Fibroblast of lung (primary cell): Measurements from ENCODE around the gene HSPH1. TPM values are rescaled to one million over a fixed set of nuclear protein-coding genes. Genes with fewer than 3 reads are reported as not detected.

Experiments
- DNase-seq, 2 donors: peaks; one replicate each; pipeline versions ENCODE4 v3.0.0 to v3.0.0-alpha.2; 2010; ENCODE audit warnings: low read depth in 2 of 2
- H2AFZ ChIP-seq: 2 replicates; pipeline ENCODE4 v1.5.1; 2012; ENCODE audit warnings: low read length, control low read depth, inconsistent platforms
- H3K27ac ChIP-seq: 2 replicates; pipeline ENCODE4 v1.5.1; 2011; ENCODE audit warnings: low read length, control low read depth; ENCODE audit not compliant: insufficient read depth
- H3K27me3 ChIP-seq: 2 replicates; pipeline ENCODE4 v1.5.1; 2011; ENCODE audit warnings: mild to moderate bottlenecking, low read length; ENCODE audit not compliant: control insufficient read depth, insufficient read depth
- H3K36me3 ChIP-seq: 2 replicates; pipeline ENCODE4 v1.5.1; 2011; ENCODE audit warnings: low read length; ENCODE audit not compliant: control insufficient read depth, insufficient read depth
- H3K4me1 ChIP-seq: 2 replicates; pipeline ENCODE4 v1.5.1; 2011; ENCODE audit warnings: low read length; ENCODE audit not compliant: control insufficient read depth, insufficient read depth; ENCODE audit errors: extremely low read depth
- H3K4me2 ChIP-seq: 2 replicates; pipeline ENCODE4 v1.5.1; 2011; ENCODE audit warnings: low read length, control low read depth; ENCODE audit not compliant: insufficient read depth; ENCODE audit errors: extremely low read depth
- H3K4me3 ChIP-seq, 4 experiments: fragments of 200-600 bp in 1 of 4; sonication (generic) in 1 of 4; replicated peaks in 1 of 4; 2 replicates each; pipeline ENCODE4 v1.5.1; 2011 to 2016; ENCODE audit warnings: low read length in 4 of 4, low read depth in 3 of 4, mild to moderate bottlenecking in 3 of 4, control low read depth in 2 of 4, inconsistent platforms in 1 of 4, mixed read lengths in 1 of 4; ENCODE audit not compliant: insufficient read depth in 1 of 4; ENCODE audit errors: control extremely low read depth in 1 of 4
- H3K79me2 ChIP-seq: 2 replicates; pipeline ENCODE4 v1.5.1; 2012; ENCODE audit warnings: mild to moderate bottlenecking, low read length, inconsistent platforms; ENCODE audit not compliant: control insufficient read depth, insufficient read depth
- H3K9ac ChIP-seq: 2 replicates; pipeline ENCODE4 v1.5.1; 2011; ENCODE audit warnings: mild to moderate bottlenecking, low read length, control low read depth; ENCODE audit not compliant: insufficient read depth
- H3K9me3 ChIP-seq: 2 replicates; pipeline ENCODE4 v1.5.1; 2012; ENCODE audit warnings: low read depth, low read length; ENCODE audit not compliant: control insufficient read depth, insufficient read depth
- H4K20me1 ChIP-seq: 2 replicates; pipeline ENCODE4 v1.5.1; 2011; ENCODE audit warnings: low read length; ENCODE audit not compliant: control insufficient read depth, insufficient read depth; ENCODE audit errors: extremely low read depth
- EZH2 ChIP-seq: IDR thresholded peaks from 2 replicates; pipeline ENCODE4 v1.5.1; 2012; ENCODE audit warnings: low read length, control low read depth, mild to moderate bottlenecking; ENCODE audit errors: missing control alignments
- polyA plus RNA-seq, 2 donors: library from polyadenylated mRNA; depleted of rRNA in 1 of 2; stranded (reverse) in 1 of 2; unstranded in 1 of 2; fragments of >200 nt; gene quantifications; 2 replicates each; pipeline ENCODE4 v1.2.1, GENCODE V29; 2011 to 2012; ENCODE audit warnings: missing spikeins in 1 of 2
- total RNA-seq: library from RNA; depleted of rRNA; stranded (reverse); fragments of >200 nt; gene quantifications from 2 replicates; pipeline ENCODE4 v1.2.1, GENCODE V29; 2014
- TF ChIP-seq, protein P1 (sequence below), 2 donors: IDR thresholded peaks in 1 of 2; conservative IDR thresholded peaks in 1 of 2; 1 replicate in 1 of 2; 2 replicates in 1 of 2; pipeline ENCODE4 v1.5.1; 2011 to 2012; ENCODE audit warnings: low read length in 2 of 2, control low read depth in 1 of 2, inconsistent platforms in 1 of 2, low read depth in 1 of 2, mild to moderate bottlenecking in 1 of 2

The HSPH1 gene
- total and polyA plus RNA-seq, 2 donors (not counting 1 experiment from before 2014, with no cell fraction given): 34.4 to 40.6 TPM

DNA sequence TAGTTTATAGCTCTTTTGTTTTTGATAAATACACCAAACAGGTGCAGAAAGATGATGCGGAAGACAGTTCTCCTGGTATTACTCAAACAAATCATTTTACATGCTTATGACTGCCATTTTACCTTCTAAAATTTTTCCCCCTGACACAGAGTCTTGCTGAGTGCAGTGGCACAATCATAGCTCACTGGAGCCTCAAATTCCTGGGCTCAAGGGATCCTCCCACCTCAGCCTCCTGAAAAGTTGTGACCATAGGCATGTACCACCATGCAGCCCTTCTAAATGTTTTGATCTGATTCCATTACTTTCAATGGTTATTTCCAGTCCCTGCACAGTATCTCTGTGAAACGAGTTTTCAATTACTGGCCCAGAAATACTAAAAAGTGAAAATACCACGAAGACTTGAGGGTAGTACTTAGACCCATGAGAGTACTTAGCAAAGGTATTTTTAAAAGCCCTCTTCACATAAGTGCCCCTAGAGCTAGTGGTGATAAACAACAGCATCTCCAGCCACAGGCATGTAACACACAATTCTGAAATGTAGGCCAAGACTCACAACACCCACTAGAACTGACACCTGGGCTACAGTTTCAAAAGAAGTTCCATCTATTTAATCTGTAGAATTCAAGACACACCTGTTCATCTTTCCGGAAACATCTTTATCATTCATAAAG is 11.3 kb downstream of the HSPH1 start:
- Histone ChIP-seq H3K27me3 (no peaks in the 10 kb centered on the region), H3K4me3 (no peak overlapping the region), H3K79me2 (peaks cover 3% of the 10 kb centered on the region), H3K4me2 (no peak overlapping the region), H3K9me3 (no peaks in the 10 kb centered on the region), H3K27ac (no peak overlapping the region), H3K36me3 (peaks cover 3% of the 10 kb centered on the region), H3K9ac (no peak overlapping the region), H3K4me1 (no peaks in the 10 kb centered on the region), H2AFZ (no peak overlapping the region), H4K20me1 (no peaks in the 10 kb centered on the region)
- TF ChIP-seq, protein P1, sequence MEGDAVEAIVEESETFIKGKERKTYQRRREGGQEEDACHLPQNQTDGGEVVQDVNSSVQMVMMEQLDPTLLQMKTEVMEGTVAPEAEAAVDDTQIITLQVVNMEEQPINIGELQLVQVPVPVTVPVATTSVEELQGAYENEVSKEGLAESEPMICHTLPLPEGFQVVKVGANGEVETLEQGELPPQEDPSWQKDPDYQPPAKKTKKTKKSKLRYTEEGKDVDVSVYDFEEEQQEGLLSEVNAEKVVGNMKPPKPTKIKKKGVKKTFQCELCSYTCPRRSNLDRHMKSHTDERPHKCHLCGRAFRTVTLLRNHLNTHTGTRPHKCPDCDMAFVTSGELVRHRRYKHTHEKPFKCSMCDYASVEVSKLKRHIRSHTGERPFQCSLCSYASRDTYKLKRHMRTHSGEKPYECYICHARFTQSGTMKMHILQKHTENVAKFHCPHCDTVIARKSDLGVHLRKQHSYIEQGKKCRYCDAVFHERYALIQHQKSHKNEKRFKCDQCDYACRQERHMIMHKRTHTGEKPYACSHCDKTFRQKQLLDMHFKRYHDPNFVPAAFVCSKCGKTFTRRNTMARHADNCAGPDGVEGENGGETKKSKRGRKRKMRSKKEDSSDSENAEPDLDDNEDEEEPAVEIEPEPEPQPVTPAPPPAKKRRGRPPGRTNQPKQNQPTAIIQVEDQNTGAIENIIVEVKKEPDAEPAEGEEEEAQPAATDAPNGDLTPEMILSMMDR (conservative IDR thresholded peaks at IDR 0.05 in 1 of 2, IDR thresholded peaks at IDR 0.05 in 1 of 2; ENCODE audit: low read depth in 1 of 2, low read length in 2 of 2): no peak
- TF ChIP-seq EZH2: no peak
- DNase-seq: no peak

DNA sequence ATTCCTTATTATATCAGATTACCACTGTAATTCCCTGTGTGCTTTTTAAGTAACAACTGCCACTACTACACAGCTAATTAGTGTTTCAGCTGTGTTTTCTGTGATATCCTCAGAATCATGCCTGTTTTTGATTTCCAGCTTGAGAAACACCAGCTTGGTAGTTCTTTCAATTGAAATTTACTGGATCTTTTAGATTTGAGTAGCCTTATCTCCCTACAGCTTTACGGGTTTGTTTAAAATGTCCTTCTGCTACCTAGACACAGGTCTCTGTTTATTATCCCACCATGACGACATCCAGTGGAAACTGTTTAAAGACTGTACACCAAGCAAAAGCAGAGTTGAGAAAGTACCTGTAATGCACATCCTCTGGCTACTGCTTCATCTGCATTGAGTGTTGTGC is 12.1 kb downstream of the HSPH1 start:
- TF ChIP-seq, protein P1 (conservative IDR thresholded peaks at IDR 0.05 in 1 of 2, IDR thresholded peaks at IDR 0.05 in 1 of 2; ENCODE audit: low read depth in 1 of 2, low read length in 2 of 2): no peak
- no peak for TF ChIP-seq EZH2
- no peaks in the 10 kb centered on the region for H3K27me3 ChIP-seq
- H3K9ac ChIP-seq: no peak overlapping the region
- H3K4me2 ChIP-seq: no peak overlapping the region
- H3K4me1 ChIP-seq: no peaks in the 10 kb centered on the region
- peaks cover 3% of the 10 kb centered on the region for H3K79me2 ChIP-seq
- H3K27ac ChIP-seq: no peak overlapping the region
- H3K36me3 ChIP-seq: peaks cover 3% of the 10 kb centered on the region
- no peak for DNase-seq
- no peaks in the 10 kb centered on the region for H4K20me1 ChIP-seq
- H3K9me3 ChIP-seq: no peaks in the 10 kb centered on the region
- no peak overlapping the region for H2AFZ ChIP-seq
- H3K4me3 ChIP-seq: no peak overlapping the region

DNA sequence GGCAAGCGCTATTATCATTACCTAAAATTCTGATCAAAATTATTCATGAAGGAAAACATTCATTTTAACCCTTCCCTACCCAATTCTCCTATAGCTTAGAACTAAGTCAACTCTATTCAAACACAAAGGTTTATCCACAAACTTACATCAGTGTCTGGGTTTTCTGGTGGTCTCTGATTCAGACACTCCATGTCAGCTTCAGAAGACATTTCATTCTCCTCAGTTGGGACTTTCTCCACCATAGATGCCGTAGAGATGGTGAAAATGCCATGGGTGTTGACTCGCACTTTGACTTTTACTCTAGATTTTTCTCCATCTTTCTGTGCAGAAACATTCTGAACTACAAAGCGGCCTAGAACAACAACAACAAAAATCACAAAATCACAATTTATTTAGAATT is 16.3 kb downstream of the HSPH1 start:
- Histone ChIP-seq H3K36me3 (peaks cover 6% of the 10 kb centered on the region), H3K4me2 (no peak overlapping the region)

More for the DNA sequence above, 16.3 kb downstream of the HSPH1 start:
- no peak for DNase-seq
- Histone ChIP-seq H3K9me3 (no peaks in the 10 kb centered on the region), H3K4me3 (no peak overlapping the region), H2AFZ (no peak overlapping the region), H3K27me3 (no peaks in the 10 kb centered on the region), H3K27ac (no peak overlapping the region), H3K9ac (no peak overlapping the region), H3K79me2 (peaks cover 3% of the 10 kb centered on the region), H4K20me1 (no peaks in the 10 kb centered on the region), H3K4me1 (no peaks in the 10 kb centered on the region)
- TF ChIP-seq, protein P1 (conservative IDR thresholded peaks at IDR 0.05 in 1 of 2, IDR thresholded peaks at IDR 0.05 in 1 of 2; ENCODE audit: low read depth in 1 of 2, low read length in 2 of 2): no peak
- no peak for TF ChIP-seq EZH2
